ENCODE measurements around the gene FHIT.
"Not testable (repeated sequence)": the region's sequence is repeated elsewhere in the genome, so short reads cannot be mapped to it uniquely, and the experiment has no call there.

Gene FHIT

DNA sequence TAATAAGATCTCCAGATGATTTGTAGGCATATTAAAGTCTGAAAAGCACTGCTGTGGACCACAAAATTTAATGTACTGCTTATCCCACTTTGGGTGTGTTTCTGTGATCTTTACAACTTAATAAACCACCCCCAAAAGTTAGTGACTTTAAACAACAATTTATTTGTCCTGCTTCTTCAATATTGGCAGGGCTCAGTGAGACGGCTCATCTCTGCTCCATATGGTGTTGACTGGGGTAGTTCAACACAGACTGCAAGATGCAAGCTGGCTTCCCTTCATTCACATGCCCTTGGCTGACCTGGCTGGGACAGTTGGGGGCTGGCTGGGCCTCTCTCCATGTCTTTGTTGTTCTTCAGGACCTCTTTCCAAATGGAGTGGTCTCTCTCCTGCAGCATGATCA, 337.8 kb downstream of the FHIT start:
- DNase-seq, result no peak

DNA sequence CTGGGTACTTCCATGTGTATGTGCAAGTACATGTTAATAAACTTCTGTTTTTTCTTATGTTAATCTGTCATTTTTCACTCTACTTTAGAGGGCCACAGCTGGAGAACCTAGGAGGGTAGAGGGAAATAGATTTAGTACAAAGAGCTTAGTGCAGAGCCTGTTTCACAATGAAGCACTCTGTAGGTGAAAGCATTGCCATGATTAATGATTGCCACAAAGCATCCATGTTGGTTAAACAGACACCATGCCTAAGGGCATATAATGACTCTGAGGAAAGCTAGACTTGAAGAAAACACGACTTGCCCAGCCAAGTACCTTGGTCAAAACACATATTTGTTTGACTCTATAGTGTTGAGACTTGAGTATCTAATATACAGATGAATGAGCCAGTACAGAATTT, 338.4 kb downstream of the FHIT start:
- no peak for DNase-seq

DNA sequence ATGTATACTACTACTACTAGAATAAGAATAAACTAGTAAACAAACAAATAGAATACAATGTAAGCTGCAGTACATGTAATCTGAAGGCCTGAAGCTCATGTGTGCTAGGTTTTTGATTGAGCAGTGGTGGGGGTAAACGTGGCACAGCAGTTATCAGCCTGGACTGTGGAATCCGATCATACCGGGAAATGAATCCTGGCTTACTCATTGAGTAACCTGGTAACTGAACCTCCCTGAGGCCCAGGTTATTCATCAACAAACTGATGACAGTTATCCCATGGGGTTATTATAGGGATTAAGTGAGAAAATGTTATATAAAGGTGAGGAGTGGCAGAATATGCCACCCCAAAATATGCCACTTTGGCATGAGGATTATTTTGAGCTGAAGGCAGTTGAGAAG, 339.1 kb downstream of the FHIT start:
- no peak for DNase-seq

- no peak for DNase-seq
Measured at GRCh38 chr3:60909526-60909925, 341.7 kb downstream of the FHIT start.

DNA sequence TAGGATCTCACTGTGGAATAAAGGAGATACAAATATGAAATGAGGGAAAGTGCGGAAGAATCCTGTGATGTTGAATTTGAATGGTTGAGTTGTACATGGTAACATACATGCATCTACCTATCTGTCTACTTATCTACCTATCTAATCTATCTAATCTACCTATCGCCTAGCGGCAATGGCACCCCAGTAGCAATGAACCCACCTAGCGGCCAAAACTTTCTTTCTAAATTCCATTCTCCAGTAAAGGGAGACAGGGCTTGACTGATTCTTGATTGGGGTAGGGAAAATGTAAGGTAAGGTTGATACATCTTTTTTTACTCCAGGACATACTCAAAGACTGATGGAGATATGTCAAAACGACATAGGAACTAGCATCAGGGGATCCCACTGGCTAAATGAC, 345.0 kb downstream of the FHIT start:
- DNase-seq, result no peak

DNA sequence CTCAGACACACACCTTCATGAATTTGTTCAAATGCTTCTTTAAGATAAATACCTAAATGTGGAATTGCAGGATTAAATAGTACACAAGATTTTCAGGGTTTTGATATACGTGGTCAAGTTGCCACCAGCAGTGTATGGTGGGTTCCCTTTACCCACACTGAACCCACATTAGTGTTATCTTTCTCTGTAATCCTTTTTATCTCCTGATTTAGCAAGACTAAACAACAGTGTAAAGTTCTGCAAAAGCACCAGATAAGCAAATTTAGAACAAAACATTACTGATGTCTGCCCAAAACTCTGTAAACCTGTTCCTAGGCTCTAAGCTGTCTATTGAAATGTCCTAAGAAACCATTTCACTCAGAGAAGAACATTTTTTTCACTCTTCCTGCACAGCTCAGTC, 352.9 kb downstream of the FHIT start:
- no peak for DNase-seq

DNA sequence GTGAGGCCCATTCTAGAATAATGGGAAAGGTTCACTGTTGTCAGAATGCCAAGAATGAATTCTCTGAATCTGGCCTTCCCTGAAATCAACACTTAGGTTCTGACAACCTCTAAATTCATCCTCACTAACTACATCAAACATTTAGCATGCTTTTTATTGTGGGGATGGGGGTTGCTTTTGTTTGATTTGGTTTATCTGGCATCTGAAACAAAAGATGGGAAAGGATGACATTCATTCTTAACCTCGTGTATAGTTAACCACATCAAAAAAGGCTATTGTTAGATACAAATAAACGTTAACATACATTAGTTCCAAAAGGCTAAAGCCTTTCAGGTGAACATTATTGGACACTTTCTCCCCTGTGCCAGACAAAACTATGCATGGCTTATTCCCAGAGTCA, 357.3 kb downstream of the FHIT start:
- no peak for DNase-seq

DNA sequence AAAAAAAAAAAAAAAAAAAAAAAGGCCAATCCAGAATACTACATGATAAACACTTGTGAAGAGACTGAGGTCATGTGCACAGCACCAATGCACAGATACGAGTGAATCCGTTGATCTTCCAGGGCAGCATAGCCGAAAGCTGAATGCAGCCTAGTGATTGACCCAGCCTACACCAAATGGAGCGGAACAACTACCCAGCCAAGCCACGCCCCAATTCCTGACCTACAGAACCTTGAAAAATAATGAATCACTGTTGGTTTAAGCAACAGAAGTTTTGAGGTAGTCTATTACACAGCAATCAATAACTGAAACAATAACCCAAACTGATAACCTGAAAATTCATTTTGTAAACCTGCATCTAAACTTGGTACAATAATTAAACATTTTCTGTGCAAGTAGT, 361.0 kb downstream of the FHIT start:
- DNase-seq, result no peak

- DNase-seq, result not testable (repeated sequence)
Measured at GRCh38 chr3:60888952-60889351, 362.3 kb downstream of the FHIT start.

GRCh38 chr3:60887574-60887973, 363.7 kb downstream of the FHIT start:
- DNase-seq, result no peak

DNA sequence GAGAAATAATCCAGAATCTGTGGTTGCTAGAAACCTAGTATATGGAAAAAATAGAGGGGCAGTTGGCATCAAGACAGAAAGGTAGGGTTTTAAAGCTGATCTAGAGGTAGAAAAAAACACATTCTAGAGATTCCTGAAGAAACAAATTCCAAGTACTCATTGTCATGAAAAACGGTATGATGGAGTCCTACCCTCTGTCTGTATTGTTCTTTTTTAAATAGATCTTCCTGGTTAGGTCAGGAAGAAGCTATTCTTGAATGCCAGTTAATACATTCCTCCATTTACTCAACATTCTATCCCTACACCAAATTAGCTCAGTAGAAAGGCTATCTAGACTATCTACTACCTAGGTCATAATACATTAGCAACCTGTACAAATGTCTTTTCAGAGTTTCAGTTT, 364.7 kb downstream of the FHIT start:
- no peak for DNase-seq

DNA sequence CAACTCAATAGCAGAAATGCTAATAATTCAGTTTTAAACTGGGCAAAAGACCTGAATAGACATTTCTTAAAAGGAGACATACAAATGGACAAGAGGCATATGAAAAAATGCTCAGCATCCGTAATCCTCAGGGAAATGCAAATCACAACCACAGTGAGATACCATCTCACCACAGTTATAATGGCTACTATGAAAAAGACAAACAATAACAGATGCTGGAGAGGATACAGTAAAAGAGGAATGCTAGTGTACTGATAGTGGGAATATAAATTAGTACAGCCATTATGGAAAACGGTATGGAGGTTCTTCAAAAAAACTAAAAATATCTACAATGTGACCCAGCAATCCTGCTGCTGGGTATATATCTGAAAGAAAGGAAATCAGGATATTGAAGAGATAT, 367.2 kb downstream of the FHIT start:
- no peak for DNase-seq

DNA sequence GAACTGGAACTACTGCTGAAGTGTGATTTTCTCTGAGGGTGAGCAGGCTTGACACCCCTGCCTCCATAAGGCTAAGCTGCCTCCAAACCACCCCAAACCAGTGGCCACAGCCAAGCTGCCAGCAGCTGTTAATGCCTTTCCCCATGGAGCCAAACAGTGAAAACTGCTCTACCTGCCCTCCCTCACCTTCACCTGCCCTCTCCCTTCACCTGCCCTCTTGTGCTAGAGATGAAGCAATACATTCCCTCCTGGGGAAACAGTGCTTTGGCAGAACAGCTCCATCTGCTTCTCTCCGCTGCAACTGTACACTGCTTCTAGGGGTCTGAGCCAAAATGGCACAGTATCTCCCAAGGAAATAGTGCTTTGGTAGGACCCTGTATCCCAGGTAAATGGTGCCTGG, 374.1 kb downstream of the FHIT start:
- no peak for DNase-seq

- DNase-seq, result no peak
Measured at GRCh38 chr3:60870396-60870795, 380.9 kb downstream of the FHIT start.

- no peak for DNase-seq
Measured at GRCh38 chr3:60867200-60867599, 384.1 kb downstream of the FHIT start.

- no peak for DNase-seq
Measured at GRCh38 chr3:60856257-60857046, 394.8 kb downstream of the FHIT start.

GRCh38 chr3:60855250-60855649, 396.0 kb downstream of the FHIT start:
- no peak for DNase-seq

DNA sequence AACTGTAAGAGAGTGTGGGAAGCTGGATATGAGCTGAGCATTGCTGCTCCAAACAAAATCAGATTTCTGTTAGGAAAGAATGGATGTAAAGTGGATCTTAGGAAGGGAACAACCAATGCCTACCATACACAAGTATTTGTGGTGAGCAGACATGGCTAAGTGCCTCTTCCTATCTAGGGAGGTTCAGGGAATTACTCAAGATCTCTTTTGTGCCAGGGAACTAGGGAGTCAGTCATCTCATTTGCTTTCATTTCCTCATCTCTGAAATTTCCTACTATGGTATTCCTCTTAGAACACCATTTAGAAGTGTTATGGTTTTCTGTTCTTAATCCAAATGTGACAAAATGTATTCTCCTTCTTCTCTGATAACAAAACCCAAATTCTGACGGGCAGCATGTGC, 396.5 kb downstream of the FHIT start:
- DNase-seq, result no peak

DNA sequence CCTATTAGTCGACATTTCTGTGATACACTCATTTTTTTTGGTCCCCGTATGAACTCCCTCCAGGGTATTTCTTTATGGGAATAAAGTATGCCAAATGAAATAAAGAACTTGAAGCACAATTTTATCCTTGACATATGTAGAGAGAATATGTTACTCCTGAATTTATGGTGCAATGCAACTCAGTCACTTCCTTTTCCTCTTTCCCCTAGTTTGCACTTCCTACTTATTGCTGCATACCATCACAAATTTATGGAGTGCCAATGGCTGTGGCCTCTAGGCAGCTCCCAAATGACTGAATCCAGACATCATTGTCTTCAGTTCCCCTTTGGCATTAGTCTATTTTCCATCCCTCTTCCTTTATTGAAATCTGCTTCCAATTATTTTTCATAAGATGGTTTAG, 403.5 kb downstream of the FHIT start:
- no peak for DNase-seq

DNA sequence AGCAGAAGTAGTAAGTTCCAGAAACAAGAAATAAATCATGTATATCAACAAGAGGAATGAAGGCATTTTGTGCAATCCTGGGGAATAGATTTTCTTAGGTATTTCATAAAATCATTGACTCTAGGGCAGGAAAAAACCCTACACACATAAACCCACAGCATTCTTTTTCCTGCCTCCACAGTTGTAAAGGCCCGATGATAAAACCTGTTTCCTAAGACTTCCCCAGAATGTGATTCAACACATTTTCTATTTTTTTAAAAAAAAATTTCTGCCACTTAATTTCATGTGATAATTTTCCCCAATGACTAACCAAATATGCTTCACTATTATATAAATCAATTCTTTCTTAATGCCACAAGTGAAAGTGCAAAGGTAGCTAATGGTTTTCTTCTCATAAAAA, 407.0 kb downstream of the FHIT start:
- DNase-seq, result no peak

DNA sequence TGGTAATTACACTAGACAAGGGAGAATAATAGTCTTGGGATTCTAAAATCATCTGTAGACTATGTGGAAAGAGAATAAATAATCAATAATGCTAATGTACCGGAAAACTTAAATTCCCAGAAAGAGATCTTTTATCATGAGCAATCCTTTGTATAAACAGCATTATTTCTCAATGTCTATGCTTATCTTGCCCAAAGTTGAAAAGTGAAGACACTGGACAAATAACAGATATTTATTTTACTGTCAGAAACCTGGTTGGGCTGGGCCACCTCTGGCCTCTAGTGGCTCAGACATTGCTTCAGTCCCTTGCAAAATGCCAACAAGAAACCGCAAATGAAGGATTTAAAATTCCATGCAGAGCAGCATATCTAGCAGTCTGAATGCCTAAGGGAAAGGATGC, 409.9 kb downstream of the FHIT start:
- DNase-seq, result no peak

- DNase-seq, result no peak
Measured at GRCh38 chr3:60839246-60839645, 412.0 kb downstream of the FHIT start.

DNA sequence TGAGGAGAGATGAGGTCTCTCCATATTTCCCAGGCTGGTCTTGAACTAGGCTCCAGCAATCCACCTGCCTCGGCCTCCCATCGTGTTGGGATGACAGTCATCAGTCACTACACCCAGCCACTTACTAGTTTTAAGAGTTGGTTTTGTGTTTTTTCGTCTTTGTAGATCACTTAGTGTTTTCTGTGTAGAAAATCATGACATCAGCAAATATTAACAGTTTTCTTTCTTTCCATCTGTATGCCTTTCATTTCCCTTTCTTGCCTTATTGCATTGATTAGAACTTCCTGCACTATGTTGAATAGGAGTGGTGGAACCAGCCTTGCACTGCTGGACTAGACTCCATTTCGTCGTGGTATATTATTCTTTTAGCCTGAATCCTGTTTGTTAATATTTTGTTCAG, 415.5 kb downstream of the FHIT start:
- no peak for DNase-seq

DNA sequence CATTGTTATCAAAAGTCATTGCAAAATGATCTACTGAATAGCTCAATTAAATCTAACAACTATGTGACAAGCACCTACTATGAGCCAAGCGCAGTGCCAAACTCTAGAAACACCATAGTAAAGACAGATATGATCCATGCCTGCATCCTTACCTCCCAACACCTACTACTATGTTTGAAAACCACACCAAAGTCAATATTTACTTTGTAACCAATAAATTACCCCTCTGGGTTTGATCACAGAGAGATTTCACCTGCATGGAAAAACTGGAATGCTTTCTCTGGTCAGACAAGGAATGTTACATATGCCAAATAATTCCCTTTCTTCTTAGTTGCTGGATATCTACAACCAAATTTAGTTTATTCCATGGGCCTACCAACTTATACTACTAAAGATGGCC, 422.2 kb downstream of the FHIT start:
- DNase-seq, result no peak

DNA sequence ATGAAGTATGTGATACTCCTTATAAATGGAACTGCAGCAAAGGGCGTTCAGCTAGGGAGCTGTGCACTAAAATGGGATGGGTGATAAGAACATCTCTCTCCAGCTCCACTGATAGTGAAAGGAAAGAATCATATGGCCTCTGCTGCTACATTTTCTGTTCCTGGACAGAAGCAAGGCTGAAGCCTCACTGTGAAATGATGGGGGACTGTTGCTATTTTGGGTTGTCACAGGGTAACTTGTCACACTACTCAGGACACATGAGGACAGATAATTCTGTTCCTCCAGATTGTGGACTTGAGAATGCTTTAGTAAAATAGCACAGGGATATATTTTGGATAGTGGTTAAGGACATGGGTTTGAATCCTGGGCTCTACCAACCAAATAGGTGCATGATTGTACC, 423.6 kb downstream of the FHIT start:
- DNase-seq, result no peak

GRCh38 chr3:60826511-60826910, 424.7 kb downstream of the FHIT start:
- no peak for DNase-seq
